T-helper 1 cell treated with Interleukin-12 subunit alpha and Interleukin-12 subunit beta and Interleukin-4 antibody, amounts not matched to agents 30 μg/mL and 1 μg/mL, for 36 hours (primary cell): ENCODE measurements around the gene GARNL3.
A peak's percentile ranks its signal among the peaks of the same experiment; 100 is the strongest.

ENCODE experiments used
- H3K27ac Mint-ChIP-seq: one replicate; pipeline ENCODE4 v1.8.0; 2021; ENCODE audit warnings: mild to moderate bottlenecking, mixed read lengths
- H3K27me3 Mint-ChIP-seq: one replicate; pipeline ENCODE4 v1.8.0; 2021; ENCODE audit warnings: low read depth, mixed read lengths
- H3K36me3 Mint-ChIP-seq: one replicate; pipeline ENCODE4 v1.8.0; 2021; ENCODE audit warnings: low read depth, mixed read lengths
- H3K4me1 Mint-ChIP-seq: one replicate; pipeline ENCODE4 v1.8.0; 2021; ENCODE audit warnings: low read depth, mixed read lengths
- H3K4me3 Mint-ChIP-seq: one replicate; pipeline ENCODE4 v1.8.0; 2021; ENCODE audit warnings: mild to moderate bottlenecking, moderate library complexity, mixed read lengths
- H3K9me3 Mint-ChIP-seq: one replicate; pipeline ENCODE4 v1.8.0; 2021; ENCODE audit warnings: mixed read lengths

Gene GARNL3

DNA sequence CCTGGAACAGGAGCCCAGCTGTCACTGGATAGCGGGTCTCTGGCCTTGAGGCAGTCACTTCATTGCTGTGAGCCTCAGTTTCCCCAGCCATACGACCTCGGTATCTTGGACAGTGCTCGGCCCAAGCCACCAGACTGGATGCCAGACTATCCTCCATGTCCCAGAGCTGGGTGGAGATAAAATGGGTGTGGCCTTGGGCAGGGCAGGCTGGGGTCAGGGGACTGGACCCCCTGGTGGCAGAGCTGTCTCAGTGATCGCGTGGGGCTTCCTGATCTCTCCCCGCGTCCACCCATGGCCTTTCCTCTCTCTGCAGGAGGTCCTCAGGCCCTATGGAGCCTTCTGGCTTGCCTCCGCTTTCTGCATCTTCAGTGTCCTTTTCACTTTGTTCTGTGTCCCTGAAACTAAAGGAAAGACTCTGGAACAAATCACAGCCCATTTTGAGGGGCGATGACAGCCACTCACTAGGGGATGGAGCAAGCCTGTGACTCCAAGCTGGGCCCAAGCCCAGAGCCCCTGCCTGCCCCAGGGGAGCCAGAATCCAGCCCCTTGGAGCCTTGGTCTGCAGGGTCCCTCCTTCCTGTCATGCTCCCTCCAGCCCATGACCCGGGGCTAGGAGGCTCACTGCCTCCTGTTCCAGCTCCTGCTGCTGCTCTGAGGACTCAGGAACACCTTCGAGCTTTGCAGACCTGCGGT lies 142.4 kb downstream of the GARNL3 start:
- Mint-ChIP-seq H3K36me3 (no peaks in the 10 kb centered on the region), H3K27ac (no peak overlapping the region), H3K4me3 (no peak overlapping the region), H3K4me1 (peaks cover 6% of the 10 kb centered on the region), H3K27me3 (no peaks in the 10 kb centered on the region), H3K9me3 (no peaks in the 10 kb centered on the region)

DNA sequence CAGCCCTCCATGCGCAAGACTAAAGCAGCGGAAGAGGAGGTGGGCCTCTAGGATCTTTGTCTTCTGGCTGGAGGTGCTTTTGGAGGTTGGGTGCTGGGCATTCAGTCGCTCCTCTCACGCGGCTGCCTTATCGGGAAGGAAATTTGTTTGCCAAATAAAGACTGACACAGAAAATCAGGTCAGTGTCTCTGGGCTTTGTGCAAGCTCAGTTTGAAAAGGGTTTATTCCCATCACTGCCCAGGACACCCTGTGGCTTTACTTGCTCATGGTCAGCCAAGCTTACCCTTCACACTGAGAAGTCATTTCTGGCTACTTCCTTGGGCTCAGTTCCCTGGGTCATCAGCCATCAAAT lies 142.9 kb downstream of the GARNL3 start:
- H3K36me3 Mint-ChIP-seq = no peaks in the 10 kb centered on the region
- no peaks in the 10 kb centered on the region for H3K27me3 Mint-ChIP-seq
- H3K9me3 Mint-ChIP-seq = no peaks in the 10 kb centered on the region
- no peak overlapping the region for H3K4me3 Mint-ChIP-seq
- H3K27ac Mint-ChIP-seq = no peak overlapping the region
- H3K4me1 Mint-ChIP-seq = peaks cover 6% of the 10 kb centered on the region

DNA sequence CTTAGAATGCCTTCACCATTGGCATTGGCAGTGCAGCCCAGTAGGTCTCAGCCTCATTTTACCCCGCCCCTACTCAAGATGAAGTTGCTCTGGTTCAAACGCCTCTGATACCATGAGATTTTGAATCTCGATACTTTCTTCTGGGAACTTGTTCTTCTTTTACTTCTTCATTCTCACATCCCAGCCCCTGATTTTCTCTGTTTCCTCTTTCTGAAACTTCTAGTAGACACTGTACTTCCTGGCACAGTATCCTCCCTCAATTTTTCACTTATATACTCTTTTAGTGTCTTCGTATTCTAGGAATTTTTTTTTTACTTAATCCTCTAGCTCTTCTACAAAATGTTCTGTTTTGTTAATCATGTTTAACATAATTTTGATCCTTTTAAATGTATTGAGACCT lies 146.5 kb downstream of the GARNL3 start:
- Mint-ChIP-seq H3K4me3 (no peak overlapping the region), H3K36me3 (no peaks in the 10 kb centered on the region), H3K27ac (no peak overlapping the region), H3K9me3 (no peaks in the 10 kb centered on the region), H3K4me1 (peaks cover 6% of the 10 kb centered on the region), H3K27me3 (peaks cover 15% of the 10 kb centered on the region)

DNA sequence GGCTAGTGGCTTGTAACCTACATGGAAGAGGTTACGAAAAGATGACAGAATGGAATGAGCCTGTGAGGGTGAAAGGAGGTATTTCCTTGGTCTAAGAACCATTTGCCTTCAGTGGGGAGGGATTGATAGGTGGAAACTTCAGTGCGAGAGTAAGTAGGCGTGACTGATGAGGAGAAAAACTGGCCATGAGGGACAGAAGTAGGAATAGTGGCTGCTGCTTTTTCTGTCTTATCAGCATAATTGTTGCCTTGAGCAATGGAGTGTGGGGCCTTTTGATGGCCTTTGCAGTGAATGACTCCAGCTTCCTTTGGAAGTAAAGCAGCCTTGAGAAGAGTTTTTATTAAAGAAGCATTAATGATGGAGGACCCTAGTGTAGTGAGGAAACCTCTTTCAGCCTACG lies 150.6 kb downstream of the GARNL3 start:
- Mint-ChIP-seq H3K4me1 (peaks cover 6% of the 10 kb centered on the region), H3K36me3 (no peaks in the 10 kb centered on the region), H3K27me3 (peaks cover 19% of the 10 kb centered on the region), H3K9me3 (no peaks in the 10 kb centered on the region), H3K27ac (no peak overlapping the region), H3K4me3 (no peak overlapping the region)

DNA sequence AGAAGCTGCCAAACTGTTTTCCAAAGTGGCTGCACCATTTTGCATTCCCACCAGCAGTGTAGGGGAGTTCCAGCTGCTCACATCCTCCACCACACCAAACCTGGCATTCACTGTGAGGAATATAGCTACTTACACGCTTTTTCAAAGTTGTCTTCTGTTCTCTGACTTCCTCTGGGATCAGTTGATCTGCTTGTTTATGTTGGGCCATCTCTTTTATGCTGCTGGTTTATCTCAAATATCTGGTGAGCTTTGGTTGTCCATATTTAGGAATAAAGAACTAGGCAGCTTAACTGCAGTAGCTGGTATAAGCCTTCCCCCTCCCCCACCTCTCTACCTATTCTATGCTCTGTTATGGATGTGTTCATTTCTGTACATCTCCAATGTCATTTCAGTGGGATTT lies 151.1 kb downstream of the GARNL3 start:
- Mint-ChIP-seq H3K36me3 (no peaks in the 10 kb centered on the region), H3K27me3 (peaks cover 19% of the 10 kb centered on the region), H3K4me1 (peaks cover 6% of the 10 kb centered on the region), H3K4me3 (no peak overlapping the region), H3K27ac (no peak overlapping the region), H3K9me3 (no peaks in the 10 kb centered on the region)

DNA sequence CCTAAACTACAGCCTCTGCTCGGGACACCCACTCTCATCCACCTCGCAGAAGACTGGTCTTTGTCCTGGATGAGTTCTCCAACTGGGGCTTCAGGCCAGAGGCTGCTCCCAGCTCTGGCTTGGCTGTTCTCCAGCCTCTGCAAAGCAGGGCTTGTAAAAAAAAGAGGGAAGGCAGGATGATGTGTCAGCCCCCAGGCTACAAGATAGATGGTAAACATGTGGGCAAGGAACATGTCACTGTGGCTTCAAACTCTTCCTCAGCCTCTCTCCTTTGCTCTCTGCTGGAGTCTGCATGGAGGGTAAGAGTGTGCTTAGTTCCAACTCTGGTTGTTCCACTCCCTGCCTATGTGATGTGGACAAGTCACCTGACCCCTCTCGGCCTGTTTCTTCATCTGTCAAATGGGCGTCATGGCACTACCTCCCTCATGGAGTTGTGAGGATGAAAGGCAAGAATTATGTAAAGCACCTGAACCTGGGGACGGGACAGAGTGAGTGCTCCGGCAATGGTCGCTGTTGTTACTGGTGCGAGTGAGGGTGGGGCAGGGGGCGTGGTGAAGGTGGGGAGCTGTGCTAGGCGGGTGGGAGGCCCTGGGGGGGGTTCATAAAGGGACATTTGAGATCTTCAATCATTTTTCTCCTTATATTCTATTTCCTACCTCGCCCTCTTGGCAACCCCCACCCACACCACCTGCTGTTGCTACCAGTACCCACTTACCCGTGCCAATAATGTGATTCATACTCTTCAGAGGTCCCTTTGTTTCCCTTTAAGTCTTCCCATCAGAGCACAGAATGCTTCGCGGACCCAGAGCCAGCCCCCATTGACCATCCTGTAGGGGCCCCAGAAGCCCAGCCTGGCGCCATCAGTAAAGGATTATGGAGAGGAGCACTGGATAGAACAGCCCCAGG lies 152.8 kb downstream of the GARNL3 start:
- H3K27me3 Mint-ChIP-seq = peaks cover 19% of the 10 kb centered on the region
- H3K9me3 Mint-ChIP-seq = no peaks in the 10 kb centered on the region
- H3K36me3 Mint-ChIP-seq = no peaks in the 10 kb centered on the region
- no peak overlapping the region for H3K4me3 Mint-ChIP-seq
- no peaks in the 10 kb centered on the region for H3K4me1 Mint-ChIP-seq
- no peak overlapping the region for H3K27ac Mint-ChIP-seq

DNA sequence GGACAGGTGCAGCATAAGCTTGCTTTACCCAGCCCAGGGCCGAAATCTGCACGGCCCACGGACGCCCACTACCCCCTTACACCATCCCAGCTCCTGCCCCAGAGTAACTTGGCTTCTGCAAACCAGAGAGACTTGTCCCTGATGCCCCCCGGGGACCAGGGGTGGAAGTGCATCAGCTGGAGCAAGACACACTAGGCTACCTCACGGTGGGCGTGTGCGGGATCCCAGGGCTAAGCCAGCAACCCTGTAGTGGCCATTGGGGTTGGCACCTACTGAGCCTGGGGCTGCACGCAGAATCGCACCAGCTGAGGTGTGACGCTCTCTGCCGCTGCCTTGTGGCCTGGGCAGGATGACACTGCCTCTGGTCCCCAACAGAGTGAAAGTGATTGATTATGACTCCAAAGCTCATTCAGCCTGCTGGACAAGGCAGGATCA lies 153.5 kb downstream of the GARNL3 start:
- no peaks in the 10 kb centered on the region for H3K9me3 Mint-ChIP-seq
- peaks cover 19% of the 10 kb centered on the region for H3K27me3 Mint-ChIP-seq
- H3K4me1 Mint-ChIP-seq = peaks cover 4% of the 10 kb centered on the region
- no peaks in the 10 kb centered on the region for H3K36me3 Mint-ChIP-seq
- H3K4me3 Mint-ChIP-seq = no peak overlapping the region
- H3K27ac Mint-ChIP-seq = no peak overlapping the region

DNA sequence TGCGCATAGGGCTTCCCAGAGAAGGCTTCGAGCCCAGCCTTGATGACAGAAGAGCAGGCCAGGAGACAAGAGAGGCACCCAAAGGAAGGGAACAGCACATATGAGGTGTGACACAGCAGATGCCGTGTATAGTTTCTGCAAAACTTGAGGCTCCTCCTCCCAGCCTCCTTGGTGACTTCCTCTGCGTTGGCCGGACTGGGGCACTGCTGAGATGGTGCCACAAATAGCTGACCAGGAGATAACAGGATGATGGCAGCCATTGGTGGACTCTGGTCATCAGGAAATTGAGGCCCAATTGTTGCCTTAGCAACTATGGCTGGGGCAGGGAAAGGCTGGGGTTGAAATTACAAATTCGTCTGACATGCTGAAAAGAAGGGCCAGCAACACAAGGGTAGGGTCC lies 154.8 kb downstream of the GARNL3 start:
- Mint-ChIP-seq H3K36me3 (peaks cover 2% of the 10 kb centered on the region), H3K27ac (no peak overlapping the region), H3K4me1 (peaks cover 14% of the 10 kb centered on the region), H3K27me3 (peaks cover 14% of the 10 kb centered on the region), H3K9me3 (no peaks in the 10 kb centered on the region), H3K4me3 (no peak overlapping the region)

DNA sequence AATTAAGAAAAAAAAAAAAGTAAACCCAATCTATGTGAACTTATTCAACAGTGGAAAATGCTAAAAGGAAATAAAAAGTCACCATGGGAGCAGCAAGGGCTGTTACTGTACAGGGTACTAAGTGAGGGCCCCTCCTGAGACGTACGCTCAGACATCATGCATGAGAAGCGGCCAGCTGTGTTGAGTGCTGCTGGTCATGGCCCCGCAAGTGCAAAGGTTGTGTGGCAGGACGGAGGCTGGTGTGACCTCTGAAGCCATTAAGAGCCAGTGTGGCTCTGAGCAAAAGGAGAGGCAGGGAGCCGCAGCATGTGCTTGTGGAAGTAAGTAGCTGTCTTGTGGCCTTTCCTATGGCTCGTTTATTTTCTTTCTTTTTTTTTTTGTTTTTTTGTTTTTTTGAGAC lies 156.5 kb downstream of the GARNL3 start:
- no peaks in the 10 kb centered on the region for H3K9me3 Mint-ChIP-seq
- H3K27me3 Mint-ChIP-seq = peaks cover 4% of the 10 kb centered on the region
- H3K4me3 Mint-ChIP-seq = no peak overlapping the region
- peaks cover 4% of the 10 kb centered on the region for H3K36me3 Mint-ChIP-seq
- peaks cover 19% of the 10 kb centered on the region for H3K4me1 Mint-ChIP-seq
- no peak overlapping the region for H3K27ac Mint-ChIP-seq

DNA sequence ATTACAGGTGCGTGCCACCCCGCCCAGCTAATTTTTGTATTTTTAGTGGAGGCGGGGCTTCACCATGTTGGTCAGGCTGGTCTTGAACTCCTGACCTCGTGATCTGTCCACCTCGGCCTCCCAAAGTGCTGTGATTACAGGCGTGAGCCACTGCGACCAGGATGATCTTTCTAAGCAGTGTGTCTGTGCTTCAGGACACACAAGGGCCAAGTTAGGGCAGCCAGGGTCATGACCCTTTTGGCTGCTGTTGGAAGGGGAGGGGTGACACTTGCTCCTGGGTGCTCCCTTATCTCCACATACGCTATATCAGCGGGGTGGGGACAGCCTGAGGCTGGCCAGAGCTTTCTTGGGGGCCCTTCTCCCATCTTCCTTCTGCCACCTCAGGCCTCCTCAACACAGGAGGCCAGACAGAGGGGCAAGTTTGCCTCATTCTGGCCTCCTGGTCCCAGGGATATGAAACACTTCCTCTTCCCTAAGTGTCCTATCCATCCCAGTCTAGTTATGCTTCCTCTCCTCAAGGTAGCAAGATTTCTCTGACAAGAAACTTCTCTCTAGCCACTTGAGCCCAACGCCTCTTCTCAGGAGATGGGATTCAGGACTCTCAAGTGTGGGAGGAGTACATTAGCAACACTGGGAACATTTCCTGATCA lies 157.7 kb downstream of the GARNL3 start:
- Mint-ChIP-seq H3K36me3 (peaks cover 11% of the 10 kb centered on the region), H3K27me3 (no peaks in the 10 kb centered on the region), H3K9me3 (no peaks in the 10 kb centered on the region), H3K27ac (no peak overlapping the region), H3K4me3 (peak overlapping the region; percentile 97), H3K4me1 (peaks cover 27% of the 10 kb centered on the region)

DNA sequence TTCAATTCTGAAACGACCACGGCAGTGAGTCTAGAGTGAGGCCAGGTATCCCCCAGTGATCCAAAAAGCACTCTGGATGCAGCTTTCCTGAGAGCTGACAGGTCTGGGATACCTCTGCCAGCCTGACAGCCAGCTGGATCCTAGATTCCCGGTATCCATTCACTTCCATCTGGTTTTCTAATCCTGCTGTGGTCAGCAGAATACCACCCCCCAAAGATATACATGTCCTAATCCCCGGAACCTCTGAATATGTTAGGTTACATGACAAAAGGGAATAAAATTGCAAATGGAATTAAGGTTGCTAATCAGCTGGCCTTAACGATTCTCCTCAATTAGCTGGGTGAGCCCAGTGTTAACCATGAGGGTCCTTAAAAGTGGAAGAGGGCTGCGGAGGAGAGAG lies 158.2 kb downstream of the GARNL3 start:
- H3K27me3 Mint-ChIP-seq = no peaks in the 10 kb centered on the region
- peak overlapping the region; percentile 94 for H3K27ac Mint-ChIP-seq
- H3K36me3 Mint-ChIP-seq = peaks cover 11% of the 10 kb centered on the region
- peak overlapping the region; percentile 97 for H3K4me3 Mint-ChIP-seq
- H3K4me1 Mint-ChIP-seq = peaks cover 27% of the 10 kb centered on the region
- H3K9me3 Mint-ChIP-seq = no peaks in the 10 kb centered on the region

DNA sequence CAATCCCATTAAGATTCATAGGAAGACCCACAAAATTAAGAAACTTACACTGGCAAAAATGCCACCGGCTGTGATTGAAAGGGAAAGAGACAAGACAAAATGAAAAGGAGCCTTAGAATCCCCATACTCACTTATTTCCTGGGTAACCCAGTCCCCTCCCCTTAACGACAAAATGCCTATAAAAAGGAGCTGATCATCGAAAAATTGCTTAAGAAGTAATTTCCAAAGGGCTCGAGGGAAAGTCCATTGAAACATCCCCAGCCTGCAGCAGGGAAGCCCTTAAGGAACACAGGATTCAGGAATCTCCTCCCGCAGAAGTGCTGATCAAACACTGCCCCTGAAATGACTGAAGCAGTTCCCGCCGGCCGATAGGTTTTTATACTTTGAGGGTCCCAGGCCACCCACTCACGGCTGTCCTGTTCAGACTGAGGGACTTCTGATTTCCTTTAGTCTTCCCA lies 158.9 kb downstream of the GARNL3 start:
- H3K4me3 Mint-ChIP-seq = peak overlapping the region; percentile 97
- peaks cover 15% of the 10 kb centered on the region for H3K36me3 Mint-ChIP-seq
- H3K9me3 Mint-ChIP-seq = no peaks in the 10 kb centered on the region
- H3K27me3 Mint-ChIP-seq = no peaks in the 10 kb centered on the region
- peak overlapping the region; percentile 94 for H3K27ac Mint-ChIP-seq
- H3K4me1 Mint-ChIP-seq = peaks cover 31% of the 10 kb centered on the region

DNA sequence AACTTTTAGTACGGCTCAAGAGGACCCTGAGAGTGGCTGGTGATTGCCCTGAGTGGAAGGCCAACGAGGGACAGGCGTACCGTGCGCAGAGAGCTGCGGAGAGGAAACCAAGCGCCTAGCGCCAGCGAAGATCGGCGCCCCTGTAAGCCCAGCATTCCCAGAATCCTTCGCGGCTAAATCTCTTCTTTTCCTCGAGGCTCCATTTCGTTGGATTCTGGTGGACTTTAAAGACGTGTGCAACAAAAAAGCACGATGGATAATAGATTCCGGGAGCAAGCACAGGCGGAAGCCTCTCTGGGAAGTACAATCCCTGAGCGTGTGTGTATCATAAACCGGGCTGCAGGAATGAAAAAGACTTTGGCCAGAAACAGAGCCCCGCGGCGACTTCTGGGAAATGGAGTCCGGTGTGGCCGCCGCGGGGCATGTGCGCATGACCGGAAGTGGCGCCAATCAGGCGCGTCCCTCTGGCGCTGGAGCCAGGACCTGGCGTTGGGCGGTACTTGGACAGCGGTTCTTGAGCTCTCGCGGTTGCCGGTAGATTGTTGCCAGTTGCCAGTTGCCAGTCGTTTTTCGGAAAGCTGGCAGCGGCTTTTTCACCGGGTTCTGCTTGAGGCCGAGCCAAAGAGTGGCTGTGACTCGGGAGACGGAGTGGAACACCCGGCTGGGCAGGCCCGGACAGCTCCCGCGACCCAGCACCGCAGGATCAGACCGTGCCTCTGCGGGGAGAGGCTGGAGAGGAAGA lies 159.5 kb downstream of the GARNL3 start, which contains the start of gene ZNF79:
Gene ZNF79 (plus strand): TSS at position 449 of the 742 bp plus-strand sequence. CDS start 406 bp downstream, outside the sequence.
- H3K4me1 Mint-ChIP-seq = peaks cover 32% of the 10 kb centered on the region

DNA sequence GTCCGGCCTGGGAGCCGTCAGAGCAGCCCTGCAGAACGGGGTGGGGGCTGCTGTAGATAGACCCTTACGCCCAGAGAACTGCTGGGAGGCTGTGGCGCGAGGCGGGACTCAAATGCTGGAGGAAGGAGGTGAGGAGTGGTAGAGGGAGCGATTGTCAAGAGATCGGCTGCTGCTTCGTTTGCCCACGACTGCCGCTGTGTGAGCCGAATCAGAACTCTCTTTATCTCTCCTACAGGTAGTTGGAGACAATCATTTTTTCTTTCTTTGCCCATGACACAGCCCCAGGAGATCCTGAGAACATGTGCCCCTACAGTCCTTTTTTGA lies 160.1 kb downstream of the GARNL3 start:
- Mint-ChIP-seq H3K9me3 (no peaks in the 10 kb centered on the region), H3K4me3 (peak overlapping the region; percentile 97), H3K27ac (peak overlapping the region; percentile 94), H3K36me3 (peaks cover 15% of the 10 kb centered on the region), H3K27me3 (no peaks in the 10 kb centered on the region), H3K4me1 (peaks cover 32% of the 10 kb centered on the region)

More for the DNA sequence above, 159.5 kb downstream of the GARNL3 start, which contains the start of gene ZNF79:
- Mint-ChIP-seq H3K36me3 (peaks cover 15% of the 10 kb centered on the region), H3K27ac (peak within 1 kb of the TSS; percentile 94), H3K4me3 (peak within 1 kb of the TSS; percentile 97), H3K9me3 (no peaks in the 10 kb centered on the region), H3K27me3 (no peaks in the 10 kb centered on the region)
